Esophagus squamous epithelium (tissue), 4 donors: ENCODE measurements around the gene AP5S1.
"Not testable (repeated sequence)": the region's sequence is repeated elsewhere in the genome, so short reads cannot be mapped to it uniquely, and the experiment has no call there.

Source experiments
- POLR2A ChIP-seq, 4 donors: fragments of 450-650 bp; IDR thresholded peaks; one replicate each; pipeline ENCODE4 v1.6.1; 2017; ENCODE audit warnings: antibody characterized with exemption in 4 of 4, mild to moderate bottlenecking in 4 of 4, moderate library complexity in 3 of 4
- TF ChIP-seq, protein P1 (sequence below), 6 experiments: fragments of 450-650 bp in 4 of 6; fragments of 200-600 bp in 2 of 6; sonication (generic) in 2 of 6; IDR thresholded peaks; one replicate each; pipeline ENCODE4 v1.5.1; 2016 to 2019; ENCODE audit warnings: antibody characterized with exemption in 6 of 6, mild to moderate bottlenecking in 4 of 6, moderate library complexity in 4 of 6

DNA sequence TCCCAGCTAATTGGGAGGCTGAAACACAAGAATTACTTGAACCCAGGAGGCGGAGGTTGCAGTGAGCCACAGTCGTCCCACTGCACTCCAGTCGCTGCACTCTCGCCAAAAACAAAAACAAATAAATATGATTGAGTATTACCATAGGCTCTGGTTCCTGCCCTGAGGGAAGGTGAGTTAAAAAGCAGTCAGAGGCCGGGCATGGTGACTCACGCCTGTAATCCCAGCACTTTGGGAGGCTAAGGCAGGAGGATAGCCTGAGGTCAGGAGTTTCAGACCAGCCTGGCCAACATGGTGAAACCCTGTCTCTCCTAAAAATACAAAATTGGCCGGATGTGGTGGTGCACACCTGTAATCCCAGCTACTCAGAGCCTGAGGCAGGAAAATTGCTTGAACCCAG, 19.9 kb downstream of the AP5S1 start:
- TF ChIP-seq, protein P1, sequence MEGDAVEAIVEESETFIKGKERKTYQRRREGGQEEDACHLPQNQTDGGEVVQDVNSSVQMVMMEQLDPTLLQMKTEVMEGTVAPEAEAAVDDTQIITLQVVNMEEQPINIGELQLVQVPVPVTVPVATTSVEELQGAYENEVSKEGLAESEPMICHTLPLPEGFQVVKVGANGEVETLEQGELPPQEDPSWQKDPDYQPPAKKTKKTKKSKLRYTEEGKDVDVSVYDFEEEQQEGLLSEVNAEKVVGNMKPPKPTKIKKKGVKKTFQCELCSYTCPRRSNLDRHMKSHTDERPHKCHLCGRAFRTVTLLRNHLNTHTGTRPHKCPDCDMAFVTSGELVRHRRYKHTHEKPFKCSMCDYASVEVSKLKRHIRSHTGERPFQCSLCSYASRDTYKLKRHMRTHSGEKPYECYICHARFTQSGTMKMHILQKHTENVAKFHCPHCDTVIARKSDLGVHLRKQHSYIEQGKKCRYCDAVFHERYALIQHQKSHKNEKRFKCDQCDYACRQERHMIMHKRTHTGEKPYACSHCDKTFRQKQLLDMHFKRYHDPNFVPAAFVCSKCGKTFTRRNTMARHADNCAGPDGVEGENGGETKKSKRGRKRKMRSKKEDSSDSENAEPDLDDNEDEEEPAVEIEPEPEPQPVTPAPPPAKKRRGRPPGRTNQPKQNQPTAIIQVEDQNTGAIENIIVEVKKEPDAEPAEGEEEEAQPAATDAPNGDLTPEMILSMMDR (IDR thresholded peaks at IDR 0.05) = not testable (repeated sequence)
- not testable (repeated sequence) for TF ChIP-seq POLR2A (IDR thresholded peaks at IDR 0.05)
